PC-3 (cell line): ENCODE measurements around the gene EDC4. TPM values are rescaled to one million over a fixed set of nuclear protein-coding genes. Genes with fewer than 3 reads are reported as not detected.
A peak's percentile ranks its signal among the peaks of the same experiment; 100 is the strongest.

Experiments
- ATAC-seq: fragments of 200-7000 bp; cut with Tn5 transposase; 2 replicates; pipeline ENCODE4 v1.9.1; 2020; ENCODE audit warnings: mild to moderate bottlenecking, moderate library complexity
- BruUV-seq: library from RNA; stranded (reverse); fragments of 400-500 nt; replicated peaks from 2 replicates; lab custom pipeline; 2021; lab: Mats Ljungman, UMichigan
- CTCF ChIA-PET: fragments of 300-600 bp; sonication (Branson Sonifier 250); formaldehyde crosslinking; loops from one replicate; lab custom pipeline; 2022; ENCODE audit warnings: antibody characterized with exemption; lab: Charles Lee
- POLR2A ChIA-PET: fragments of 300-600 bp; sonication (Branson Sonifier 250); formaldehyde crosslinking; loops from one replicate; lab custom pipeline; 2022; ENCODE audit warnings: antibody characterized with exemption; ENCODE audit not compliant: unreplicated experiment; lab: Charles Lee
- DNase-seq: peaks from one replicate; pipeline ENCODE4 v3.0.0-alpha.2; 2015
- H2AFZ ChIP-seq: fragments of 300-600 bp; sonication (generic); 2 replicates; pipeline ENCODE4 v1.6.0; 2016; ENCODE audit warnings: antibody characterized with exemption, low read length
- H3F3A ChIP-seq: fragments of 300-600 bp; sonication (generic); one replicate; pipeline ENCODE4 v1.6.0; 2017; ENCODE audit warnings: antibody characterized with exemption, low read length, control low read depth, mild to moderate bottlenecking; ENCODE audit not compliant: unreplicated experiment
- H3K27ac ChIP-seq: fragments of 300-600 bp; sonication (generic); 2 replicates; pipeline ENCODE4 v1.5.1; 2016; ENCODE audit warnings: mild to moderate bottlenecking, low read length
- H3K27me3 ChIP-seq: fragments of 300-600 bp; sonication (generic); 2 replicates; pipeline ENCODE4 v1.6.1; 2016; ENCODE audit warnings: low read length, mixed read lengths
- H3K36me3 ChIP-seq: fragments of 300-600 bp; sonication (generic); 2 replicates; pipeline ENCODE4 v1.6.1; 2016; ENCODE audit warnings: low read depth, mixed run types, low read length, mixed read lengths
- H3K4me1 ChIP-seq: fragments of 300-600 bp; sonication (generic); 2 replicates; pipeline ENCODE4 v1.5.1; 2016; ENCODE audit warnings: low read length; ENCODE audit not compliant: insufficient read depth
- H3K4me2 ChIP-seq: fragments of 300-600 bp; sonication (generic); 2 replicates; pipeline ENCODE4 v1.6.0; 2016; ENCODE audit warnings: low read length
- H3K4me3 ChIP-seq: fragments of 300-600 bp; sonication (generic); 2 replicates; pipeline ENCODE4 v1.5.1; 2016; ENCODE audit warnings: mild to moderate bottlenecking, low read length, mixed read lengths
- H3K79me2 ChIP-seq: fragments of 300-600 bp; sonication (generic); 2 replicates; pipeline ENCODE4 v1.6.1; 2017; ENCODE audit warnings: low read length, mixed read lengths
- H3K9ac ChIP-seq: fragments of 300-600 bp; sonication (generic); 2 replicates; pipeline ENCODE4 v1.6.0; 2016; ENCODE audit warnings: mild to moderate bottlenecking, low read length
- H3K9me2 ChIP-seq: fragments of 300-600 bp; sonication (generic); replicated peaks from 2 replicates; pipeline ENCODE4 v1.6.1; 2016; ENCODE audit warnings: mixed run types, low read length, mixed read lengths
- H3K9me3 ChIP-seq: fragments of 300-600 bp; sonication (generic); 2 replicates; pipeline ENCODE4 v1.6.1; 2016; ENCODE audit warnings: low read length, mixed read lengths
- H4K20me1 ChIP-seq: fragments of 300-600 bp; sonication (generic); 2 replicates; pipeline ENCODE4 v1.6.1; 2016; ENCODE audit warnings: low read length, mixed read lengths
- EZH2 ChIP-seq: fragments of 300-600 bp; sonication (generic); IDR thresholded peaks from one replicate; pipeline ENCODE4 v1.6.1; 2017; ENCODE audit warnings: antibody characterized with exemption, mild to moderate bottlenecking, low read length; ENCODE audit not compliant: unreplicated experiment
- EZH2phosphoT487 ChIP-seq: fragments of 300-600 bp; sonication (generic); IDR thresholded peaks from 2 replicates; pipeline ENCODE4 v1.6.1; 2018; ENCODE audit warnings: mild to moderate bottlenecking, antibody characterized with exemption, low read length, borderline replicate concordance
- intact Hi-C: fragments of 100-400 bp; cut with micrococcal nuclease; formaldehyde crosslinking; loops from 2 replicates; pipeline ENCODE4 v1.9.0; 2023
- total RNA-seq: library from RNA; depleted of rRNA; stranded (reverse); fragments of >200 nt; gene quantifications from 2 replicates; pipeline ENCODE4 v1.2.3, GENCODE V29; 2014
- TF ChIP-seq, protein P1 (sequence below): fragments of 300-600 bp; sonication (generic); conservative IDR thresholded peaks from 2 replicates; pipeline ENCODE4 v1.5.1; 2017; ENCODE audit warnings: antibody characterized with exemption, low read depth, mild to moderate bottlenecking, low read length

EDC4 gene
- total RNA-seq, 1 experiment from 2014 or later, result 58.9 TPM

- POLR2A ChIA-PET, result interaction anchor here (0.6 kb wide), 1 partner anchor 398 kb away, joined by 5 read pairs; no protein-coding TSS in a partner anchor
- TF ChIP-seq EZH2 (no peak), EZH2phosphoT487 (no peak)
- TF ChIP-seq, protein P1, sequence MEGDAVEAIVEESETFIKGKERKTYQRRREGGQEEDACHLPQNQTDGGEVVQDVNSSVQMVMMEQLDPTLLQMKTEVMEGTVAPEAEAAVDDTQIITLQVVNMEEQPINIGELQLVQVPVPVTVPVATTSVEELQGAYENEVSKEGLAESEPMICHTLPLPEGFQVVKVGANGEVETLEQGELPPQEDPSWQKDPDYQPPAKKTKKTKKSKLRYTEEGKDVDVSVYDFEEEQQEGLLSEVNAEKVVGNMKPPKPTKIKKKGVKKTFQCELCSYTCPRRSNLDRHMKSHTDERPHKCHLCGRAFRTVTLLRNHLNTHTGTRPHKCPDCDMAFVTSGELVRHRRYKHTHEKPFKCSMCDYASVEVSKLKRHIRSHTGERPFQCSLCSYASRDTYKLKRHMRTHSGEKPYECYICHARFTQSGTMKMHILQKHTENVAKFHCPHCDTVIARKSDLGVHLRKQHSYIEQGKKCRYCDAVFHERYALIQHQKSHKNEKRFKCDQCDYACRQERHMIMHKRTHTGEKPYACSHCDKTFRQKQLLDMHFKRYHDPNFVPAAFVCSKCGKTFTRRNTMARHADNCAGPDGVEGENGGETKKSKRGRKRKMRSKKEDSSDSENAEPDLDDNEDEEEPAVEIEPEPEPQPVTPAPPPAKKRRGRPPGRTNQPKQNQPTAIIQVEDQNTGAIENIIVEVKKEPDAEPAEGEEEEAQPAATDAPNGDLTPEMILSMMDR, result no peak
- no TSS peak for BruUV-seq
- Histone ChIP-seq H3K79me2 (peaks cover 64% of the 10 kb centered on the region), H3K4me2 (peak overlapping the region; percentile 90), H3K27ac (no peak overlapping the region), H3K9me2 (no peaks in the 10 kb centered on the region), H3K27me3 (no peaks in the 10 kb centered on the region), H2AFZ (no peak overlapping the region), H3F3A (no peaks in the 10 kb centered on the region), H3K4me3 (peak overlapping the region; percentile 89), H4K20me1 (peaks cover 14% of the 10 kb centered on the region; the same call in 1 of the 2 replicates), H3K9ac (no peak overlapping the region), H3K36me3 (no peaks in the 10 kb centered on the region), H3K9me3 (no peaks in the 10 kb centered on the region), H3K4me1 (peaks cover 38% of the 10 kb centered on the region)
- intact Hi-C loops, result loop anchor here (5.0 kb wide), 1 partner anchor 83 kb away; no protein-coding TSS in a partner anchor
- DNase-seq, result peak; percentile 18
- CTCF ChIA-PET, result interaction anchor here (0.5 to 1.5 kb wide), 5 partner anchors 28 to 105 kb away, joined by 3 to 6 read pairs (median 5); no protein-coding TSS in a partner anchor
- ATAC-seq, result no peak
These were observed 28.4 kb upstream of the EDC4 start for GRCh38 chr16:67844497-67844896.

- Histone ChIP-seq H3K9ac (peak overlapping the region; percentile 100; the same call in 1 of the 2 replicates), H3F3A (no peaks in the 10 kb centered on the region), H3K27ac (peak overlapping the region; percentile 81), H2AFZ (no peak overlapping the region), H3K4me2 (peak overlapping the region; percentile 90), H4K20me1 (peaks cover 14% of the 10 kb centered on the region; the same call in 1 of the 2 replicates), H3K79me2 (peaks cover 73% of the 10 kb centered on the region), H3K9me3 (no peaks in the 10 kb centered on the region), H3K27me3 (no peaks in the 10 kb centered on the region), H3K36me3 (no peaks in the 10 kb centered on the region), H3K4me1 (peaks cover 38% of the 10 kb centered on the region), H3K9me2 (no peaks in the 10 kb centered on the region), H3K4me3 (peak overlapping the region; percentile 98)
- CTCF ChIA-PET, result interaction anchor here (0.5 to 1.5 kb wide), 5 partner anchors 24 to 106 kb away, joined by 3 to 6 read pairs (median 5); no protein-coding TSS in a partner anchor
- intact Hi-C loops, result loop anchor here (2.0 kb wide), 1 partner anchor 15 kb away; no protein-coding TSS in a partner anchor
- DNase-seq, result no peak
- ATAC-seq, result no peak
- POLR2A ChIA-PET, result interaction anchor here (0.6 kb wide), 2 partner anchors 28 to 399 kb away, joined by 4 to 5 read pairs; no protein-coding TSS in a partner anchor
- TF ChIP-seq EZH2phosphoT487, result no peak
- no TSS peak for BruUV-seq
These were observed 27.4 kb upstream of the EDC4 start for GRCh38 chr16:67845291-67846062.

DNA sequence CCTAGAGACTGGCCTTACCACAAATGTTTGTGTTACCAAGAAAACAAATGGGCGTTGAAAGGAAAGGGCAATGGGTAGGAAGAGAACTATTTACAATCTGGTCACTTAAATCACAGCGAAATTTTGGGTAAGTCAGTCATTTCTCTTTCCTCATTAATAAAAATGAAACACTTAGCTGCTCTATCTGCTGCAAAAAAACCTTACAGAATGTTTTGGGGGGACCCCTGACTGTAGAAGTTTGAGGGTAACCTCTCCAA lies 26.9 kb upstream of the EDC4 start:
- Histone ChIP-seq H3K27me3 (no peaks in the 10 kb centered on the region), H3F3A (no peaks in the 10 kb centered on the region), H3K36me3 (no peaks in the 10 kb centered on the region), H3K9me2 (no peaks in the 10 kb centered on the region), H3K4me1 (peaks cover 38% of the 10 kb centered on the region), H3K79me2 (peaks cover 78% of the 10 kb centered on the region), H3K4me2 (peak overlapping the region; percentile 90), H4K20me1 (peaks cover 14% of the 10 kb centered on the region; the same call in 1 of the 2 replicates), H3K9me3 (no peaks in the 10 kb centered on the region), H3K27ac (peak overlapping the region; percentile 81), H2AFZ (peak overlapping the region; percentile 73), H3K9ac (peak overlapping the region; percentile 100), H3K4me3 (peak overlapping the region; percentile 98)
- intact Hi-C loops, result loop anchor here (2.0 kb wide), 1 partner anchor 15 kb away; no protein-coding TSS in a partner anchor
- DNase-seq (no peak), ATAC-seq (no peak)
- POLR2A ChIA-PET, result interaction anchor here (0.6 to 0.9 kb wide), 3 partner anchors 10 to 27 kb away, joined by 3 to 4 read pairs (median 4); no protein-coding TSS in a partner anchor
- TSS peak; percentile 36 for BruUV-seq
- CTCF ChIA-PET, result interaction anchor here (0.5 kb wide), 1 partner anchor 23 kb away, joined by 5 read pairs; no protein-coding TSS in a partner anchor
- TF ChIP-seq EZH2phosphoT487 (no peak), EZH2 (no peak)
- TF ChIP-seq, protein P1, result no peak
